ENCODE results near the gene KCNQ1OT1. TPM values are rescaled to one million over a fixed set of nuclear protein-coding genes. Genes with fewer than 3 reads are reported as not detected.

KCNQ1OT1 gene
- total and polyA plus RNA-seq, 4 donors, result 0.05 to 4.9 (median 0.61) TPM

DNA sequence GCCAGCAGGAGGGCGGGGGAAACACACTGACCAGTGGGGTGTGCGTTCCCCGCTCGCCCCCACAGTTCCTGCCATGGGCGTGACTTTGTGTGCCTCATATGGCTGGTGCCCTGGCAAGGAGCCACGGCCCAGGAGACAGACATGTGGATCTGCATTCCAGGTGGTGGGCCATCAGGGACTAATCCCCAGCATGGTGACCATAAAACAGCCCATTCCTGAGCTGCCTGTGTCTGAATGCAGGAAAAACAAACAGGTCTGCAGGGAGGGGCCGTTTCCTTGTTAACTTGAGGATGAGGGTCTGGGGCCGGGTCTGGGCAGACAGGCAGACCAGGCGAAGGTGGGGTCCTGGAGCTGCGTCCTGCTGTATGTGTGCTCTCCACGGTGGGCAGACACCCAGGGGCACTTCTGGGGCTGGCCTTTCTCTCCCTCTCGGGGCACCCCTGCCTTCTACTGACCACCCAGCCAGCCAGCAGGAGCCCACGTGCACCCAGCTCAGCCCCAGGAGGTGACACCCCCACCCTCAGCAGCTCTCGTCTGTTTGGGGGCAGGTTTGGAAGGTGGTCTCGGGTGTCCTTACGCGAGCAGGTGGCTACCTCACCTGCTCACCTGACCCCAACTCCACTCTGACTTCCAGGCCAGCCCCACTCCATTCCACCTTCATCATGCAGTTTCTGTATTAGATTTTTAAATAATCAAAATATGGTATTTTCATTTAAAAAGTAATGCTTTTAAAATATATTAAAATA, 120.3 kb downstream of the KCNQ1OT1 start:
- H3K27ac ChIP-seq (ENCODE audit: low read depth in 1 of 2, low read length in 2 of 2), result no peak overlapping the region
- H3K9me3 ChIP-seq (ENCODE audit: control insufficient read depth in 4 of 4, low read length in 3 of 4), result no peaks in the 10 kb centered on the region
- no peak for DNase-seq (ENCODE audit: low spot score)
- H3K4me3 ChIP-seq (ENCODE audit: low read depth in 1 of 3, low read length in 3 of 3), result no peak overlapping the region
- TF ChIP-seq RXRA (IDR thresholded peaks at IDR 0.05) (no peak), TAF1 (conservative IDR thresholded peaks at IDR 0.05) (no peak), EGR1 (IDR thresholded peaks at IDR 0.05; ENCODE audit: low read depth in 2 of 2) (no peak), NR2F2 (IDR thresholded peaks at IDR 0.05) (no peak), HNF4A (conservative IDR thresholded peaks at IDR 0.05) (no peak), FOXA2 (IDR thresholded peaks at IDR 0.05) (no peak)
- TF ChIP-seq, protein P1, sequence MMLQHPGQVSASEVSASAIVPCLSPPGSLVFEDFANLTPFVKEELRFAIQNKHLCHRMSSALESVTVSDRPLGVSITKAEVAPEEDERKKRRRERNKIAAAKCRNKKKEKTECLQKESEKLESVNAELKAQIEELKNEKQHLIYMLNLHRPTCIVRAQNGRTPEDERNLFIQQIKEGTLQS (IDR thresholded peaks at IDR 0.05), result no peak
- TF ChIP-seq, protein P2, sequence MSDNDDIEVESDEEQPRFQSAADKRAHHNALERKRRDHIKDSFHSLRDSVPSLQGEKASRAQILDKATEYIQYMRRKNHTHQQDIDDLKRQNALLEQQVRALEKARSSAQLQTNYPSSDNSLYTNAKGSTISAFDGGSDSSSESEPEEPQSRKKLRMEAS (IDR thresholded peaks at IDR 0.05), result no peak
- TF ChIP-seq, protein P3, sequence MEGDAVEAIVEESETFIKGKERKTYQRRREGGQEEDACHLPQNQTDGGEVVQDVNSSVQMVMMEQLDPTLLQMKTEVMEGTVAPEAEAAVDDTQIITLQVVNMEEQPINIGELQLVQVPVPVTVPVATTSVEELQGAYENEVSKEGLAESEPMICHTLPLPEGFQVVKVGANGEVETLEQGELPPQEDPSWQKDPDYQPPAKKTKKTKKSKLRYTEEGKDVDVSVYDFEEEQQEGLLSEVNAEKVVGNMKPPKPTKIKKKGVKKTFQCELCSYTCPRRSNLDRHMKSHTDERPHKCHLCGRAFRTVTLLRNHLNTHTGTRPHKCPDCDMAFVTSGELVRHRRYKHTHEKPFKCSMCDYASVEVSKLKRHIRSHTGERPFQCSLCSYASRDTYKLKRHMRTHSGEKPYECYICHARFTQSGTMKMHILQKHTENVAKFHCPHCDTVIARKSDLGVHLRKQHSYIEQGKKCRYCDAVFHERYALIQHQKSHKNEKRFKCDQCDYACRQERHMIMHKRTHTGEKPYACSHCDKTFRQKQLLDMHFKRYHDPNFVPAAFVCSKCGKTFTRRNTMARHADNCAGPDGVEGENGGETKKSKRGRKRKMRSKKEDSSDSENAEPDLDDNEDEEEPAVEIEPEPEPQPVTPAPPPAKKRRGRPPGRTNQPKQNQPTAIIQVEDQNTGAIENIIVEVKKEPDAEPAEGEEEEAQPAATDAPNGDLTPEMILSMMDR (IDR thresholded peaks at IDR 0.05; ENCODE audit: low read depth, low read length, missing input control), result no peak
- no peaks in the 10 kb centered on the region for H3K36me3 ChIP-seq (ENCODE audit: control insufficient read depth in 4 of 4, insufficient read depth in 3 of 4, low read depth in 1 of 4, low read length in 3 of 4)
- H3K9ac ChIP-seq (ENCODE audit: low read depth in 1 of 2, low read length in 2 of 2), result no peak overlapping the region
- H3K4me1 ChIP-seq (ENCODE audit: control insufficient read depth in 4 of 4, insufficient read depth in 4 of 4, low read length in 3 of 4), result no peaks in the 10 kb centered on the region
- H3K27me3 ChIP-seq (ENCODE audit: control insufficient read depth in 4 of 4, insufficient read depth in 4 of 4, low read length in 3 of 4), result no peaks in the 10 kb centered on the region
- 82% methylated on average over 17 of the region's 17 CpGs for WGBS

DNA sequence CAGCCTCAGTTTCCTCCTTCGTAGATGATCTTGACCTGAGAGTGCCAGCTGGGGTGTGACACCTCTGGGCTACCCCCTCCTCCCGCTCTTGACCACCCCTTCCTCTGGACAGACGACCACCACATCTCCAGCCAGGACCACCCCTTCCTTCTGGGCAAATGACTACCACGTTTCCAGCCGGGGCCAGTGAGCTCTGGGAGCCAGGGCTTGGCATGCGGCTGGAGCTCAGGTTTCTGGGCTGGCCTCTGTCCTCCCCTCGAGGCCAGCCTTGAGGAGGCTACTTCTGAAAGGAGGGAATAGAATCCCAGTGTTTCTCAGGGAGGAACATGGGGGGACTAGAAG, 120.9 kb downstream of the KCNQ1OT1 start:
- no peaks in the 10 kb centered on the region for H3K9me3 ChIP-seq (ENCODE audit: control insufficient read depth in 4 of 4, low read length in 3 of 4)
- no peaks in the 10 kb centered on the region for H3K36me3 ChIP-seq (ENCODE audit: control insufficient read depth in 4 of 4, insufficient read depth in 3 of 4, low read depth in 1 of 4, low read length in 3 of 4)
- H3K27ac ChIP-seq (ENCODE audit: low read depth in 1 of 2, low read length in 2 of 2), result no peak overlapping the region
- TF ChIP-seq, protein P1 (IDR thresholded peaks at IDR 0.05), result no peak
- TF ChIP-seq YY1 (IDR thresholded peaks at IDR 0.05) (no peak), JUND (IDR thresholded peaks at IDR 0.05) (no peak), HNF4G (IDR thresholded peaks at IDR 0.05) (no peak), FOXA1 (IDR thresholded peaks at IDR 0.05) (no peak), EGR1 (IDR thresholded peaks at IDR 0.05; ENCODE audit: low read depth in 2 of 2) (no peak)
- TF ChIP-seq, protein P3 (IDR thresholded peaks at IDR 0.05; ENCODE audit: low read depth, low read length, missing input control), result no peak
- TF ChIP-seq, protein P2 (IDR thresholded peaks at IDR 0.05), result no peak
- no peak overlapping the region for H3K4me3 ChIP-seq (ENCODE audit: low read depth in 1 of 3, low read length in 3 of 3)
- 84% methylated on average over 7 of the region's 7 CpGs for WGBS
- no peaks in the 10 kb centered on the region for H3K27me3 ChIP-seq (ENCODE audit: control insufficient read depth in 4 of 4, insufficient read depth in 4 of 4, low read length in 3 of 4)
- no peak overlapping the region for H3K9ac ChIP-seq (ENCODE audit: low read depth in 1 of 2, low read length in 2 of 2)
- H3K4me1 ChIP-seq (ENCODE audit: control insufficient read depth in 4 of 4, insufficient read depth in 4 of 4, low read length in 3 of 4), result no peaks in the 10 kb centered on the region
- no peak for DNase-seq (ENCODE audit: low spot score)
